KOPT-K1 (cell line): Measurements from ENCODE around the gene LRMDA.

Experiments used
- H3K27ac ChIP-seq: fragments of 200-600 bp; sonication (generic); 2 replicates; pipeline ENCODE4 v1.5.1; 2016; ENCODE audit warnings: antibody characterized with exemption, mild to moderate bottlenecking, low read depth, low read length; ENCODE audit not compliant: poor library complexity, severe bottlenecking
- H3K36me3 ChIP-seq: fragments of 200-600 bp; sonication (generic); 2 replicates; pipeline ENCODE4 v1.5.1; 2017; ENCODE audit warnings: antibody characterized with exemption, mild to moderate bottlenecking, low read length, moderate library complexity; ENCODE audit not compliant: insufficient read depth
- H3K9me3 ChIP-seq: fragments of 200-600 bp; sonication (generic); 2 replicates; pipeline ENCODE4 v1.5.1; 2017; ENCODE audit warnings: antibody characterized with exemption, low read length, mild to moderate bottlenecking; ENCODE audit not compliant: insufficient read depth, poor library complexity, severe bottlenecking

Gene LRMDA

GRCh38 chr10:76149182-76149581 is 717.8 kb downstream of the LRMDA start:
- no peaks in the 10 kb centered on the region for H3K36me3 ChIP-seq
- no peaks in the 10 kb centered on the region for H3K9me3 ChIP-seq
- H3K27ac ChIP-seq = no peak overlapping the region

DNA sequence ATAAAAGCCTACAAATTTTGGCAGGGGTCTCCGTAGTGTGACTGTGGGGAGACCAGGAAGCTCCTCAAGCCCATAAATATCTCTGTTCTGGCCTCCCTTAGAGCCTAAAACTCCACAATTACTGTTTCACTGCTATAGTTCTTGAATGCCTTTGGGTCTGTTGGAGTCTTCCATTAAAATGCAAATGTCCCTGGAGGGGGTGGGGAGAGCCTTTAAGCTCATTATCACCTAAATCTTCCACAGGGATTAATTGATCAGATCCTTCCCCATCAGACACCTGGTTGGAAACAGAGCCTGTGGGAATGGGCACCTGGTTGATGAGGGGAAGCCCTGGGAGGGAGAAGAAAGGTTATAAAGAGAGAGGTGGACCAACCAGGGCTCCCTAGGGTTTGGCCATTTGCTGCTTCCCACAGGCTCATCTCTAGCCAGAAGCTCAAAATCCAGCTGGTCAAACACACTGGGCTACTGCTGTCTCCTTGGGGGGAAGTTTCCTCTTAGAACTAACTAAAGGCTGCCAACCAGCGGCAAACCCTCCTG is 718.2 kb downstream of the LRMDA start:
- Histone ChIP-seq H3K27ac (no peak overlapping the region), H3K9me3 (no peaks in the 10 kb centered on the region), H3K36me3 (no peaks in the 10 kb centered on the region)

DNA sequence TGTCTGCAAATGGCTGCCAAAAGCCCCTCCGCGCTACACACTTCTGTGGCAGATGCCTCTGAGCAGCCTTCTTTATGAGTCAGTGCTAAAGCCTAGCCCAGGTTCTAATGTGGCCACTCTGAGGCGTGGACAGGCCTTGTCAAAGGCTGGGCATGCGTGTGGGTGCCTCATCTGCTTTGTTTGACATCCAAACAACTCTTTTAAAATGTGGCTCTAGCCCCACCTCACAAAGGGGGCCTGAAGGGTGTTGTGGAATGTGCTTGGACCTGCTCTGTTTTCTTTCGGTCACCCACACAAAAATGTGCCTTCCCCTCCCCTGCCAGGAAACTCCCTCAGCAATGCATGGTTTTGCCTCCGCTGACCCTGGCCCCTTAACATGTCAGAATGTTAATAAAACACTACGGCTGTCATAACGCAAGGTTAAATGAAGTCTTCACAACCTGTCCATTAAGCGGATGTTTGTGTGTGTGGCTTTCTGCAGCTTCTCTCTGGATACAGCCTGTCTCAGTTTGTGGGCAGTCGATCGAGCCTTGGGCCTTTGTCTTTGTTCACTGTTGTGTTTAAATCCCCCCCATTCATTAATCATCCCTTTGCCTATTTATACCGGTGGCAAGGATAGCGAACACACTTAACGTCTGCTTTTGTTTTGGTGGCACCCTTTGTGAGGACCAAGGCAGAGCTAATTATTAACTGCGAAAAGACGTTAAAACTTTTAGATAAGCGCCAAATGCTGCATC is 718.9 kb downstream of the LRMDA start:
- Histone ChIP-seq H3K36me3 (no peaks in the 10 kb centered on the region), H3K27ac (no peak overlapping the region), H3K9me3 (no peaks in the 10 kb centered on the region)

- Histone ChIP-seq H3K9me3 (no peaks in the 10 kb centered on the region), H3K27ac (no peak overlapping the region), H3K36me3 (no peaks in the 10 kb centered on the region)
Observed at GRCh38 chr10:76150876-76151288, 719.5 kb downstream of the LRMDA start.

GRCh38 chr10:76152186-76152585 is 720.8 kb downstream of the LRMDA start:
- Histone ChIP-seq H3K9me3 (no peaks in the 10 kb centered on the region), H3K36me3 (no peaks in the 10 kb centered on the region), H3K27ac (no peak overlapping the region)

GRCh38 chr10:76155961-76156360 is 724.5 kb downstream of the LRMDA start:
- no peak overlapping the region for H3K27ac ChIP-seq
- H3K9me3 ChIP-seq = no peaks in the 10 kb centered on the region
- H3K36me3 ChIP-seq = no peaks in the 10 kb centered on the region

GRCh38 chr10:76160446-76161300 is 729.2 kb downstream of the LRMDA start:
- Histone ChIP-seq H3K9me3 (no peaks in the 10 kb centered on the region), H3K36me3 (no peaks in the 10 kb centered on the region), H3K27ac (no peak overlapping the region)

DNA sequence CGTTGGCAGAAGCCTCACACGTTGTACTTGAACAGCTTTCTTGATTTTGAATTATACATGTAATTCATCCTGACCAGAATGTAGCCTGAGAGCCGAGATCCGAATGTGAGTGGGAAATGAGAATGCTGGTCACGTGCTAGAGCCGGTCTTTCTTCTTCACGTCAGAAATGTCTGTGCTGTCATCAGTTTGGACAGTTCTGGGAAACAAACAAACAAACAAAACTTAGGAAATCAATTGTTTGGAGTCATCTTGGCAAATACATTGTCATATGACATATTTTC is 729.8 kb downstream of the LRMDA start:
- Histone ChIP-seq H3K9me3 (no peaks in the 10 kb centered on the region), H3K27ac (no peak overlapping the region), H3K36me3 (no peaks in the 10 kb centered on the region)

- Histone ChIP-seq H3K9me3 (no peaks in the 10 kb centered on the region), H3K27ac (no peak overlapping the region)
Observed at GRCh38 chr10:76168437-76168836, 737.0 kb downstream of the LRMDA start.

GRCh38 chr10:76169246-76169645 is 737.8 kb downstream of the LRMDA start:
- no peaks in the 10 kb centered on the region for H3K36me3 ChIP-seq
- H3K9me3 ChIP-seq = no peaks in the 10 kb centered on the region
- no peak overlapping the region for H3K27ac ChIP-seq

More at GRCh38 chr10:76168437-76168836, 737.0 kb downstream of the LRMDA start:
- no peaks in the 10 kb centered on the region for H3K36me3 ChIP-seq

DNA sequence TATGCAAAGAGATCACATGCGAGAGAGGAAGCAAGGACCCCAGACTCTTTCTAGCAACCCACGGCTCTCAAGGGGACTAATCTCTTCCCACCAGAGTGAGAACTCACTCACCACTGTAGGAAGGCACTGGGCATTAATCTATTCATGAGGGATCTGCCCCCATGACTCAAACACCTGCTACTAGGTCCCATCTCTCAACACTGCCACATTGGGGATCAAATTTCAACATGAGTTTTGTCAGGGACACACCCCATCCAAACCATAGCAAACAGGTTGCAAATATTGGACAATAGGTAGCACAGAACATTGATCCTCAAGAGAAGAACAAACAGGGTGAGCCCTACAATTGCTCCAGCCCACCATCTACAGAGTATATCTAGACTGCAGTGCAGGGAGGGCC is 740.6 kb downstream of the LRMDA start:
- Histone ChIP-seq H3K27ac (no peak overlapping the region), H3K36me3 (no peaks in the 10 kb centered on the region), H3K9me3 (no peaks in the 10 kb centered on the region)

GRCh38 chr10:76175533-76176165 is 744.2 kb downstream of the LRMDA start:
- H3K9me3 ChIP-seq = no peaks in the 10 kb centered on the region

GRCh38 chr10:76176166-76176550 is 744.7 kb downstream of the LRMDA start:
- no peaks in the 10 kb centered on the region for H3K9me3 ChIP-seq
- no peak overlapping the region for H3K27ac ChIP-seq
- H3K36me3 ChIP-seq = no peaks in the 10 kb centered on the region

More at GRCh38 chr10:76175533-76176165, 744.2 kb downstream of the LRMDA start:
- no peak overlapping the region for H3K27ac ChIP-seq
- no peaks in the 10 kb centered on the region for H3K36me3 ChIP-seq

- no peak overlapping the region for H3K27ac ChIP-seq
- no peaks in the 10 kb centered on the region for H3K9me3 ChIP-seq
- no peaks in the 10 kb centered on the region for H3K36me3 ChIP-seq
Observed at GRCh38 chr10:76177936-76178335, 746.5 kb downstream of the LRMDA start.

DNA sequence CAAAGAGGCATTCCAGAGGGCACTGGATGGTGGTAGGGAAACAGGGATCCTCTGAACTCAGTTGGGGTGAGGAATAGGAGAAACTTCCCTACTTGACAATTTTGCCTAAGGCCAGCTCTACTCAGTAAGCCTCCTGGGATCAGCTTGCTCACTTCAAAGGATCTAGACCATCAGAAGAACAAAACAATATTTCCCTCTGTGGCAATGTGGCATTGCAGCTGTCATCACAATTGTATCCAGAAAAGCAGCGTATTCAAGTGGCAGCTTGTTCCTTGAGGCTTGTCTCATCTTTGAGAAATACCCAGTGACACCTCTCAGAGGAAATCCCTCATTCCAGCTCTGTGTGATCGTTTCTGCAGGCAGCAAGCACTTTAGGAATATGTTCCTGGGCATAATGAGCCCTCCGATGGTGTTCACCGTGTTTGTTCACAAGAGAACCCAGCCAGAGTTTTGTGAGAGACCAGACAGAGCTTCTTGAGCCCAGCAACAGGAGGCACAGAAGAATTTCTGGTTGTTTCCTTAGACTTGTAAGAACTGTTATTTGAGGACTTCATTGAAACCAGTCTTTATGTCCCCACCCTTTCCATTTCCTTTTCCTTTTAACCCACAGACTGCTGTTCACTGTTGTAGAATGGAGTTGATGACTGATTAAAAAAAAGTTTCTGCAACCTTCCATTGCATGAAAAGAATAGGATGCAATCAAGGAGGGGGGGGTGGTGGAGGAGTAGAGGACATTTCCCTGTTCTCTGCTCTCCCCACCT is 747.3 kb downstream of the LRMDA start:
- Histone ChIP-seq H3K36me3 (no peaks in the 10 kb centered on the region), H3K9me3 (no peaks in the 10 kb centered on the region), H3K27ac (no peak overlapping the region)
